GM18909 (cell line): ENCODE results near the gene ASGR2.
"Not testable (repeated sequence)": the region's sequence is repeated elsewhere in the genome, so short reads cannot be mapped to it uniquely, and the experiment has no call there.

Source experiments
- ATAC-seq: cut with Tn5 transposase; IDR thresholded peaks from one replicate; pipeline ENCODE4 v1.9.1; 2021; ENCODE audit warnings: mild to moderate bottlenecking; ENCODE audit not compliant: unreplicated experiment, poor library complexity

The ASGR2 gene, protein sequence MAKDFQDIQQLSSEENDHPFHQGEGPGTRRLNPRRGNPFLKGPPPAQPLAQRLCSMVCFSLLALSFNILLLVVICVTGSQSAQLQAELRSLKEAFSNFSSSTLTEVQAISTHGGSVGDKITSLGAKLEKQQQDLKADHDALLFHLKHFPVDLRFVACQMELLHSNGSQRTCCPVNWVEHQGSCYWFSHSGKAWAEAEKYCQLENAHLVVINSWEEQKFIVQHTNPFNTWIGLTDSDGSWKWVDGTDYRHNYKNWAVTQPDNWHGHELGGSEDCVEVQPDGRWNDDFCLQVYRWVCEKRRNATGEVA

DNA sequence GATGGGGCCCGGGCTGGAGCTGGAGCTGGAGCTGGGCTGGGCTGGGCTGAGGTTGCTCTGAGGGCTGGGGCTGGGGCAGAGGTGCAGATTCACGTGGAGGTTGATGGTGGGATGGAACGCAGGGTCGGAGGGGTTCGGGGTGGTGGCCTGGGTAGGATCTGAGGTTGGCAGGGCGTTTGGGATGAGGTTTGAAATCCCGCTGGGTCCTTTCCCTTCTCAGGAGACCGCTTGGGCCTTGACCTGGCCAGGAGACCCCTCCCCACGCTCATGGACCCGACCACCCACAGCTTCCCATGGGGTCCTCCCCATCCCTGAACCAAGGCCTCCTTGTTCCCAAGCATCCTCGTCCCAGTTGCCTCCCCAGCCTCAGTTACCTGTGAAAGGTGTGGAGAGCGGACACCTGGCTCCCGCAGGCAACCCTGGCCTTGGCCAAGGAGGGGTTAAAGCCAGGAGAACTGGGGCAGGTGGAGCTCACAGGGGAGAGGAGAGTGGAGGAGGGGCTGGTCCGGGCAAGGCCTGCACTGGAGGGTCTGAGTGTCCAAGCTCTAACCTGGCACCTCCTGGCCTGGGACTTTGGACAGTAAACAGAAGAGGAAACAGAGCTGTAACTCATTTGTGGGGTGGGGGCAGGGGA lies at the start of gene ASGR2:
TSS of gene ASGR2 (minus strand) at position 582 of the 634 bp plus-strand sequence. CDS start 582 bp downstream, outside the sequence.
- ATAC-seq, result no peak

- not testable (repeated sequence) for ATAC-seq
These were observed 44.9 kb upstream of the ASGR2 start for GRCh38 chr17:7159571-7159970.

- not testable (repeated sequence) for ATAC-seq
These were observed 43.8 kb upstream of the ASGR2 start for GRCh38 chr17:7158424-7158823.

- no peak for ATAC-seq
These were observed 41.8 kb upstream of the ASGR2 start for GRCh38 chr17:7156342-7156940.

- no peak for ATAC-seq
These were observed 33.1 kb upstream of the ASGR2 start for GRCh38 chr17:7147772-7148171.

DNA sequence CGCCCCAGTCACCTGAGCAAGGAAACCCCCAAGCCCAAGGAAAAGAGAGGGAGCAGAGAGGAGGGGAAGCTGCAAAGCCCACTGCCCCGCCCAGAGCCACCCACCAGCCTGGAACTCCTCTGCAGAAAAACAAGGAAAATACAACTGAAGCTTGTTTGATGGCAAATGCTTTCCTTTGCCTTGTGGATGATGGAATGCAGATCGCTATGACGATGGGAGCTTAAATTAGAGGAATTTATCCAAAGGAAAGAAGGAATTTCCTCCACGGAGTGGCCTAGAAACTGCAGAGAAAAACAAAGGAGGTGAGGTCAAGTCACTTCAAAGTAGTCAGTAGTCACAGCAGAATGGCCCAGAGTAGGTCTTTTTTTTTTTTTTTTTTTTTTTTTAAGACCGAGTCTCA lies 31.5 kb upstream of the ASGR2 start:
- ATAC-seq, result no peak

DNA sequence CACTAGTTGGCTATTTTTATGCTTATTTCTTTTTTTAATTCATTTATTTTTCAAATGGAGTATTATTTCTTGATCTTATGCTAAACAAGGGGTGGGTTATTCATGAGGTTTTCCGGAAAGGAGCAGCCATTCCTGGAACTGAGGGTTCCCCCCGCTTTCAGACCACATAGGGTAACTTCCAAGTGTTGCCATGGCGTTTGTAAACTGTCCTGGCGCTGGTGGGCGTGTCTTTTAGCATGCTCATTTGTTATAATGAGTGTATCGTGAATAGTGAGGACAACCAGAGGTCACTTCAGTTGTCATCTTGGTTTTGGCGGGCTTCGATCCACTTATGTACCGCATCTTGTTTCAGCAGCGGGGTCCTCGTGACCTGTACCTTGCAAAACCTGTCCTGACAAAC lies 29.6 kb upstream of the ASGR2 start:
- ATAC-seq, result no peak

- no peak for ATAC-seq
These were observed 27.2 kb upstream of the ASGR2 start for GRCh38 chr17:7141824-7142223.

- ATAC-seq, result no peak
These were observed 24.8 kb upstream of the ASGR2 start for GRCh38 chr17:7139400-7139799.

DNA sequence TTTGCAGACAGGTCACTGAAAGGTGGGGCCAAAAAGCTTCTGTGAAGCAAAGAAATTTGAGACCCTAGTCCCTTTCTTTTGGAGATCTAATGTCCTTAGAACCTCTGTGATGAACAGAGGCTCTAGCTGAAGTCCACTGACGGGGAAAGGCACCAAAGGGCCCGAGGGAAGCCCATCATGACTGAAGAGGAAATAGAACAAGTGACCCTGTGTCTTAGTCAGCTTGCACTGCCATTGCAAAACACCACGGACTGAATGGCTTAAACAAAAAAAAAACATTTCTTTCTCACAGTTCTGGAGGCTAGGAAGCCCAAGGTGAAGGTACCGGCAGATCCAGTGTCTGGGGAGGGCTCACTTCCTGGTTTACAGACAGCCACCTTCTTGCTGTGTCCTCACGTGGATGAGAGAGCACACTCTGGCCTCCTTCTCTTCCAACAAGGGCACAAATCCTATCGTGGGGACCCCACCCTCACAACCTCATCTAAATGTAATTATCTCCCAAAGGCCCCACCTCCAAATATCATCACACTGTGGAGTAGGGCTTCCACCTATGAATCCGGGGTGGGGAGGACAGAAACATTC lies 24.3 kb upstream of the ASGR2 start:
- ATAC-seq, result no peak

GRCh38 chr17:7137171-7137943 lies 22.7 kb upstream of the ASGR2 start:
- no peak for ATAC-seq

DNA sequence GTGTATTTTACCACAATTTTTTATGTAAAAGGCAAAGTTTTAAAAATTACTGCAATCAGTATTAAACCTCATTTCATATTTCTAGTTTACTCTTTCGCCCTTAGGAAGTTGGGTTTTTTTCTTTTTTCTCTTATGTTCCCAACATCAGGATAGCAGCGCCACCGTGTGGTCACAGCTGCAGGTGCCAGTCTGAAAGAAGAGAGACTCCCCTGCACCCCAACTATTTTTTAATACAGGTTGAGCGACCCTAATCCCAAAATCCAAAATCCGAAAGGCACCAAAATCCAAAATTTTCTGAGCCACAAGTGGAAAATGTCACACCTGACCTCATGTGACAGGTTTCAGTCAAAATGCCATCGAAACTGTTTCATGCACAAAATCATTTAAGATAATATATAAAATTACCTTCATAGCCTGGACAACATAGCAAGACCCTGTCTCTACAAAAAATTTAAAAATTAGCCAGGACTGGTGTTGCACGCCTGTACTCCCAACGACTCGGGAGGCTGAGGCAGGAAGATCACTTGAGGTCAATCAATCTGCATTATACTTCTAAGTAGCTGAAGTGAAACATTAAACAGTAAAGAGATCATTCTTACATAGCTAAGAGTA lies 21.8 kb upstream of the ASGR2 start:
- ATAC-seq, result no peak

DNA sequence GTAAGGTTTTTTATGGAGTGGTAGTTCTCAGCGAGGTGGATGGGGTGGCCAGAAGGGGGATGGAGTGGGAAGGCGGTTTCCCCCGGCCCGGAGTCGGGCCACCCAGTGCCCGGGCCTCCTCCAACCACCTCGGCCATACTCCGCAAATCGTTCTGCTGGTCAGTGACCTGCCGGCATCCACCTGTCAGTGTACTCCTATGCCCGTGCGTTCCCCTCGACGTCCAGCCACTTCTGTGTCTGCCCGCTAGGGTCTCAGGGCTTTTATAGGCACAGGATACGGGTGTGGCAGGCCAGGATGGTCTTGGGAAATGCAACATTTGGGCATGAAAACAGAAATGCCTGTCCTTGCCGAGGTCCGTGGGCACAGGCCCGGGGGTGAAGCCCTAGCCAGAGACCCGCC lies 19.3 kb upstream of the ASGR2 start:
- no peak for ATAC-seq

- ATAC-seq, result no peak
These were observed 18.8 kb upstream of the ASGR2 start for GRCh38 chr17:7133424-7133823.

GRCh38 chr17:7132511-7133094 lies 18.0 kb upstream of the ASGR2 start:
- peak; percentile 75 for ATAC-seq

- ATAC-seq, result no peak
These were observed 16.8 kb upstream of the ASGR2 start for GRCh38 chr17:7131423-7131791.

GRCh38 chr17:7130621-7131422 lies 16.2 kb upstream of the ASGR2 start:
- no peak for ATAC-seq

- no peak for ATAC-seq
These were observed 14.7 kb upstream of the ASGR2 start for GRCh38 chr17:7129311-7129710.

- ATAC-seq, result no peak
These were observed 13.5 kb upstream of the ASGR2 start for GRCh38 chr17:7128160-7128559.
